GM12878 (cell line): Measurements from ENCODE around the gene RNF113A. TPM values are rescaled to one million over a fixed set of nuclear protein-coding genes. Genes with fewer than 3 reads are reported as not detected.

ENCODE experiments used
- BCL3 ChIP-seq: IDR thresholded peaks from 2 replicates; pipeline ENCODE4 v1.6.1; 2011; ENCODE audit warnings: borderline replicate concordance, low read depth, mild to moderate bottlenecking, moderate library complexity, low read length; ENCODE audit not compliant: insufficient read depth, poor library complexity, severe bottlenecking
- DPF2 ChIP-seq: fragments of 450-650 bp; IDR thresholded peaks from 2 replicates; pipeline ENCODE4 v1.6.1; 2017; ENCODE audit warnings: mild to moderate bottlenecking
- EED ChIP-seq: sonication (generic); IDR thresholded peaks from 2 replicates; pipeline ENCODE4 v1.6.1; 2016; ENCODE audit warnings: antibody characterized with exemption, low read depth
- ETV6 ChIP-seq, 2 experiments: fragments of 450-650 bp in 1 of 2; IDR thresholded peaks in 1 of 2; conservative IDR thresholded peaks in 1 of 2; 2 replicates each; pipeline ENCODE4 v1.6.1; 2014; ENCODE audit warnings: antibody characterized with exemption in 1 of 2, borderline replicate concordance in 1 of 2, low read depth in 1 of 2, mild to moderate bottlenecking in 1 of 2, moderate library complexity in 1 of 2
- HDAC6 ChIP-seq: fragments of 200-600 bp; sonication (generic); IDR thresholded peaks from one replicate; pipeline ENCODE4 v1.8.0; 2017; ENCODE audit warnings: antibody characterized with exemption; ENCODE audit not compliant: unreplicated experiment
- JUND ChIP-seq: IDR thresholded peaks from 2 replicates; pipeline ENCODE4 v1.6.1; 2012; ENCODE audit warnings: low read depth, mild to moderate bottlenecking, low read length, improper control_type of control experiment, moderate library complexity
- NR2F1 ChIP-seq: fragments of 450-650 bp; conservative IDR thresholded peaks from 2 replicates; pipeline ENCODE4 v1.6.1; 2017; ENCODE audit warnings: mild to moderate bottlenecking
- SIN3A ChIP-seq: IDR thresholded peaks from 2 replicates; pipeline ENCODE4 v1.6.1; 2012; ENCODE audit warnings: low read depth, low read length, improper control_type of control experiment
- SKIL ChIP-seq: fragments of 450-650 bp; IDR thresholded peaks from 2 replicates; pipeline ENCODE4 v1.6.1; 2017; ENCODE audit warnings: mild to moderate bottlenecking, low read depth, inconsistent platforms; ENCODE audit not compliant: poor library complexity, severe bottlenecking
- TARDBP ChIP-seq: IDR thresholded peaks from 2 replicates; pipeline ENCODE4 v1.6.1; 2016; ENCODE audit warnings: borderline replicate concordance
- ZNF687 ChIP-seq: fragments of 450-650 bp; IDR thresholded peaks from 2 replicates; pipeline ENCODE4 v1.6.1; 2017; ENCODE audit warnings: mild to moderate bottlenecking, moderate library complexity
- polyA plus RNA-seq, 11 experiments: library from polyadenylated mRNA; depleted of rRNA in 4 of 11; unstranded in 6 of 11; stranded (reverse) in 5 of 11; fragments of >200 nt; fragmentation: Nextera tagmentation in 4 of 11; fragmentation: Illumina TruSeq in 1 of 11; extraction: Ambion mirVana in 4 of 11; extraction: Trizol in 1 of 11; gene quantifications; 1 replicate in 1 of 11; 2 replicates in 10 of 11; pipeline versions ENCODE4 v1.2.1 to v1.2.3, GENCODE V29; 2011 to 2016; ENCODE audit warnings: inconsistent platforms in 2 of 11, missing spikeins in 2 of 11, low read depth in 1 of 11
- total RNA-seq, 4 experiments: library from RNA; depleted of rRNA in 3 of 4; stranded (reverse); fragments of >200 nt in 3 of 4; fragmentation: Illumina TruSeq in 1 of 4; extraction: Trizol in 1 of 4; gene quantifications; 2 replicates each; pipeline versions ENCODE4 v1.2.1 to v1.2.3, GENCODE V29; 2013 to 2021

RNF113A gene
- total and polyA plus RNA-seq, 10 of the 15 experiments (the other 5 are each of a cell fraction or from before 2014, with no cell fraction given) = 20.6 to 33.1 (median 23.4) TPM

- no peak for TF ChIP-seq ZNF687
- no peak for TF ChIP-seq JUND
- no peak for TF ChIP-seq SKIL
- no peak for TF ChIP-seq TARDBP
- no peak for TF ChIP-seq ETV6 (conservative IDR thresholded peaks at IDR 0.05 in 1 of 2, IDR thresholded peaks at IDR 0.05 in 1 of 2; ENCODE audit: borderline replicate concordance in 1 of 2, low read depth in 1 of 2)
- no peak for TF ChIP-seq DPF2
- no peak for TF ChIP-seq NR2F1
- TF ChIP-seq HDAC6 = no peak
- TF ChIP-seq EED = no peak
- TF ChIP-seq BCL3 = no peak
- no peak for TF ChIP-seq SIN3A
Measured at GRCh38 chrX:119853444-119853843, 18.1 kb downstream of the RNF113A start (continued).
